HG03442 (cell line): ENCODE data around the gene MTF2.
"Not testable (repeated sequence)": the region's sequence is repeated elsewhere in the genome, so short reads cannot be mapped to it uniquely, and the experiment has no call there.

Source experiments
- ATAC-seq: cut with Tn5 transposase; IDR thresholded peaks from one replicate; pipeline ENCODE4 v1.9.1; 2021; ENCODE audit warnings: mild to moderate bottlenecking, moderate library complexity; ENCODE audit not compliant: unreplicated experiment

Gene MTF2

DNA sequence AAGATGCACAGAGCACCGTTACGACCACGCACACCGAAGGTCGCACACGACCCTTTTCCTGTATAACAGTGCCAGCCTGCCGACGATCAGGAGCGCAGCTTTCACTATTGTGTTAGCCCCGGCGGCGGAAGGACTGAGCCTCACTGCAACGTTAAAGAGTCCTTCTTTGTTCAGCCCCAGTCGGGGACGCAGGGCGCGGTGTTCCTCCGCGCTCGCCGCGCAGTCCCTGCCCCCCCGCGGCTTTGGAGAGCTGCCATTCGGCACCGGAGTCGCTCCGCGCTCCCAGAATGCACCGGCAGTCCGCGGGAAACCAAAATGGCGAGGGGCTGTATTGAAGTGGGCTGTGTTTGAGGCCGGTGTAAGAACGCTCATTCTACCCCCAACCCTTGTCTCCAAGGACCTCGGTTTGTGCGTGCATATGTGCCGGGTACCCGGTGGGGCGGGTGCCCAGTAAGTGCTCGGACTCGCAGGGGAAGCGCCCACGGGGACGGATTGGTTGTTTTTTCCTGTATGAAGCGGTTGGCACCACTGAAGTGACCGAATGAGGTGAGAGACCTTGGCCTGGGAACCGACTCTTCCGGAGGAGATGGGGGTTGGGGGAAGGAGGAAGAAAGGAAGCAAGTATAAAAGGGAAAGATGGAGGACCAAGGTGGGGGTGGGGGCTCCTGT lies at the start of gene MTF2:
Gene MTF2, plus strand, starts transcription at position 298 of the 669 bp plus-strand sequence. Its CDS starts 244 bp downstream, at position 542.
- peak; percentile 72 for ATAC-seq

DNA sequence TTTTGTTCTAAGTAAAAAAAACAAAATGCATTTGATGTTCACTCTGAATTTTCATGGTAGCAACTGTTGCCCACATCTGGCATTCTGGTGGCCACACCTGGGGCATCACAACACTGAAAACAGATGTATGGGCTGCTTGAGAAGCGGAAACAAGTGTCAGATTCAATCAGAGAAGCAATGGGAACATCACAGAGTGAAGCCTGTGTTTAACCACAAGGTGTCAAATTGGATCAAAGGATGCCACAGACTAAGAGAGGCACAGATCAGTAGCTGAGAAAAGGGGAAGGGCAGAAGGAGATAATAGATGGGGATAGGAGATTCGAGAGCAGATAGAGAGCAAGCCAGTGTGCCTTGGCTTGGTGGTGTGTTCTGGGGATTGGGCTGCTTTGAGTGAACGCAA lies 49.8 kb upstream of the MTF2 start:
- no peak for ATAC-seq

DNA sequence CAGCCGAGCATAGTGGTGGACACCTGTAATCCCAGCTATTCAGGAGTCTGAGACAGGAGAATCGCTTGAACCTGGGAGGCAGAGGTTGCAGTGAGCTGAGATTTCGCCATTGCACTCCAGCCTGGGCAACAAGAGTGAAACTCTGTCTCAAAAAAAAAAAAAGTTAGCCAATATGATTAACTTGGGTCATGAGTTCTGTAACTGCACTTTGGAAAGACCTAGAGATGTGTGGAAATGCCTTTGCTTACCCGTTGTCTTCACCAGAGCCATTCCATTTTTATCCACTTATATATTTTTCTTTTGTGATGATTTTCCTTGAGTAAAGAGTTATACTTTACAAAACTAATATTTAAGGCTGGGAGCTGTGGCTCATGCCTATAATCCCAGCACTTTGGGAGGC lies 48.9 kb upstream of the MTF2 start:
- not testable (repeated sequence) for ATAC-seq

DNA sequence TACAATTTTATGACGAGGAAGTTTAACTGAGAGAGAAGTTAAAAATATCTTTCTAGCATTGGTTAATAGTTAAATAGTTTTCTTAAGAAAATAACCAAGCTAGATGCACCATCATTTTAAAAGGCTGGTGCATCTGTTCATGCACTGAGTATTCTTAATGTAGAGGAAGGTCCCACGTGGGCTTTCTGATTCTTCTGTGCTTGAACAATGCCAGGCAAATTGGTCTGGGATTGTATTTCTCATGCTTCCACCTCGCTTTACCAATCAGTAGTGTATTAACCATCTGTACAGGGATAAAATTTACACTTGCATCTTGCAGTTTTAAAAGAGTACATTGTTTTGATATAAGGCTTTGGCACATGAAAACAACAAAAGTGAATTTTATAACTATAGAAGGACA lies 47.4 kb upstream of the MTF2 start:
- ATAC-seq = no peak

DNA sequence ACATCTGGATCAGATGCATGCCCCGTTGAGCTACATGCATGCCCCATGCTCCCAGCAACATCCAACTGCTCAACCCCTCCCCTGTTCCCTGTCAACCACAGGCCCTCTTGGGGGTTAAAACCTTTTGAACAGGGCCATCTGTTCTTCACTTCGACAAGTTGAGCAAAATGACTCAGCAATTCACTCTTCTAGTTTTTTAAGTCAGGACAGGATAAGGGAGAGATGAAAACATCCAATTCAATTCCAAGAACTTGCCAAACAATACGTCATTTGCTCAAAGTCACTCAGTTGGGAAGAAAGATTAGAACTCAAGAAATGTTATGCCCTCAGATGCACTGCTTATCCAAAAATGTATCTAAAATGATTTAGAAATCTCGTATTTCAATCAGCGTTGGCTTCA lies 46.1 kb upstream of the MTF2 start:
- peak; percentile 70 for ATAC-seq

DNA sequence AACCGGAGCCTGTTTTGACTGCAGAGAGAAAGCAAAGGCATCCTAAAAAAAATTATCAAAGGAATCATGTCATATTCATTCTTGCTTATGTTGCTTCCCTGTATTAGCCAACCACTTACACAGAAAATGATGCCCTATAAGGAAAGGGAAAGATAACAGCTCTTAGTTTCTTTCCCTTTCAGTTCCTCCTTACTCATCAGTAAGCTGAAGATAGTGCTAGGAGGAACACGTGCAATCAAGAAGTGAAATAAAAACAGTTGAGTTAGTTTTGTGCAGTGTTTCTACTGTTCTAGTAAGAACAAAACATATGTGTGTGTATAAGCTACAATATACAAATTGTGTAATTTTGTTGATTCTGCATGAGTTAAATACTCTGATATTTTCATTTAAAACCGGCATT lies 45.3 kb upstream of the MTF2 start:
- ATAC-seq = peak; percentile 77

DNA sequence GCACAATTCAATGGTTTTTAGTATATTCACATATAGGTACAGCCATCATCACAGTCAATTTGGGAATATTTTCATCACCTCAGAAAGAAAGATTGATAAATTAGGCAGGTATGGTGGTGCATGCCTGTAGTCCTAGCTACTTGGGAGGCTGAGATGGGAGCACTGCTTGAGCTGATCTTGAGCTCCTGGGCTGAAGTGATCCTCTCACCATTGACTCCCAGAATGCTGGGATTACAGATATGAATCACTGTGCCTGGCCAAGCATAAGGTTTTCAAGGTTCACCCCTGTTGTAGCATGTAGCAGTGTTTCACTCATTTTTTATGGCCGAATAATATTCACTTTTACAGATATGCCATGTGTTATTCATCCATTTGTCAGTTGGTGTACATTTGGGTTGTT lies 44.7 kb upstream of the MTF2 start:
- ATAC-seq = no peak

DNA sequence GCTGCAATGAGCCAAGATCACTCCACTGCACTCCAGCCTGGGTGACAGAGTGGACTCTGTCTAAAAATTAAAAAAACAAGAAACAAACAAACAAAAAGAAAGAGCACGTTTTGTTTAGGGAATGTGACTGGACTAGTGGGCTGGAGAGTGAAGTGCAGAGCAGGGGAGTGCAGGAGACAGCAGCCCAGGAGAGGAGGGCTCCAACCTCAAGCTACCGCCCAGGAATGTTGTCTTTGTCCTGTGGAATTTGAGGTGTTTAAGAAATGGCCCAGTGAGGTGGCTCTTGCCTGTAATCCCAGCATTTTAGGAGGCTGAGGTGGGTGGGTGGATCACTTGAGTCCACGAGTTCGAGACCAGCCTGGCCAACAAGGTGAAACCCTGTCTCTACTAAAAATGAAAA lies 42.4 kb upstream of the MTF2 start:
- ATAC-seq = no peak

DNA sequence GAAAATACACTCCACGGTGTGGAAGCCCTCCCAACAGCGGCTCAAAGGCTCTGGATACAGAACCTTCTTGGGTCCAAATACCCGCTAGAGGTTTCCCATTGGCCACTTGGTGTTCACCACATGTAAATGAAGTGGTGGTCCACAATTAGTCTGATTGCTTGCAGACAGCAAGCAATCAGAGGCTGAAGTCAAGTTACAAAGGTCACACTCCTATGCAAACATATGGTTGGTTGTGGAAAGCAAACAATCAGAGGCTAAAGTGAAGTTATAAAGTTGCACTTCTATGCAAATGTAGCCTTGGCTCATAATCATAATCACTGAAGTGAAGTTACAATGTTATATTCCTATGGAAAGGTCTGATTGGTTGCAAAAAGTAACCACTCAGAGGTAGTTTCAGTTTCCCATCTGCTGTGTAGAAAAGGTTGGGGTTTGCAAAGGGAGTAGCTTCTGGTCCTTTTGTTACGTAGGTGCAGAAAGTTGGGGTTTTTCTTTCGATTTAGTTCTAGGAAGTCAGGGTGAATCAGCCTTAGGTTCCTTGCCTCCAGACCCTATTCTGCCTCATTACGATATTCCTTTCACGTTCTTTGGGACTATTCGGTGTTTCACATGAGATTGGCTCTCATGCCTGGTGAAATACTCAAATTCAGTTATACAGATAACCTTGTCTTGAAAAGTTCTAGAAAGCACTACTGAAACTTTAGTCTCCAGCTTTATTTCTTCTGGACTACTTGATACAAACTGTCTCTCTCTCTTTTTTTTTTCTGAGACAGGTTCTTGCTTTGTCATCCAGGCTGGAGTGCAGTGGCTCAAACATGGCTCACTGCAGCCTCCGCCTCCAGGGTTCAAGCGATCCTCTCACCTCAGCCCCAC lies 36.7 kb upstream of the MTF2 start:
- peak; percentile 82 for ATAC-seq

DNA sequence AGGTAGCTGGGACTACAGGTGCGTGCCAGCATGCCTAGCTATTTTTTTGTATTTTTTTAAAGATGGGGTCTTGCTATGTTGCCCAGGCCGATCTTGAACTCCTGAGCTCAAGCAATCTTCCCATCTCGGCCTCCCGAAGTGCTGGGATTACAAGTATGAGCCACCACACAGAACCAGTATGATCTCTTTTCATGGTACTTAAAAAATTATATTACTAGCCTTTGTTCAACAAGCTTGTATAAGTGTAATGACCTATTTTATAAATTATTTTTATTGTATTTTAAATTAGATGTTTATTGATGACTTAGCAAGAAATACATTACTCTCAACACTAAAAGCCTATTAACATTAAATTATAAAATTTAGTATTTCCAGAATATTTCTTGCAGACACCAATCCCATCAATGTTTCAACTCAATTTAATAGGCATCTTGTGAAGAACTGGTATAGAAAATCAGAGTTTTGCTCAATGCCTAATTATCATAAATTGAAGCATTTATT lies 36.0 kb upstream of the MTF2 start:
- ATAC-seq = no peak

DNA sequence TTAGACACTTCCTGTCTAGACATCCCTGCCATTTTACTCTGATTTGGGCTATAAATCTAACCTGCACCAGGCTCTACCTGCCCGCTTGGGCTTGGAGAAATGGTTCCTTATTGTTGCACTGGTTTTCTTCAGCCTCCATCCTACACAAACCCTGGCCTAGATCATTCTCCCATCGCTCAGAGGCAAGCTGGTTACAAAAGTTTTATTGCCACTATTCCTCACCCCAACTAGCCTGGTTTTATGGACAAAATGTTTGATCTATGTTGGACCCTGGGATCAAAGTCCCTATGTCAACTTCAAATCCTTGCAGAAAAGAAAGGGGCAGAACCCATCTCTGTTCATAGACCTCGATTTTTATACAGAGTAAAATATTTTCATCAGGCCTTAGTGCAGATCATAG lies 31.5 kb upstream of the MTF2 start:
- ATAC-seq = no peak

DNA sequence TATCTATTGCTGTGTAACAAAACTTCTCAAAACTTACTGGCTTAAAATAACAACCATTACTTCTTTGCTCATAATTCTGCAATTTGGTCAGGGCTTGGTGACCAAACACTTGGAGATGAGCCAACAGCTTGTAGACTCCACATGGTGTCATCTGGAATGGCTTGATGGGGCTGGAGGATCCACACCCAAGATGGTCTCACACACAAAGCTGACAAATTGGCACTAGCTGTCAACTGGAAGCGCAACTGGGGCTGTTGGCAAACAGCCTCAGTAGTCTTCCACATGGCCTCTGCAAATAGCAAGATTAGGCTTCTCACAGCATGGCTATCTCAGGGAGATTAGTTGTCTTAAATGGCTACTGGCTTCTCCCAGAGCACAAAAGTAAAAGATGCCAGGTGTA lies 27.1 kb upstream of the MTF2 start:
- no peak for ATAC-seq

DNA sequence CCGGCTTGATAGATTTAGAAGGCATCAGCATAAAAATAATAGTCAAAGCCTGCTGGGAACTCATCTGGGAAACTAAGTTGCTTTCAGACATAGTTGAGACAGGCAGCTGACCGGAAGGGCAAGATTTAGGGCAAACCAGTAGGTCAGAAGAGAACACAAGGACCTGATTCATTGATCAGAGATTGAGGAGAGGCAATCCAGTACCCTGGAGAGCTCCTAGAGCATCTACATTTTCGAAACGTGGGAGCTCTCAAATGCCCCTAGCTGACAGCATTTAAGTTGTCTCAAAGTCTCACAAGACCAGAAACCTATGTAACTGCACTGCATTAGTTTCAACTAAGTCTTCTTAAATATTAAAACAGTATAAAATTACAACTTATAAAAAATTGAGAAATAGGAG lies 22.9 kb upstream of the MTF2 start:
- no peak for ATAC-seq

DNA sequence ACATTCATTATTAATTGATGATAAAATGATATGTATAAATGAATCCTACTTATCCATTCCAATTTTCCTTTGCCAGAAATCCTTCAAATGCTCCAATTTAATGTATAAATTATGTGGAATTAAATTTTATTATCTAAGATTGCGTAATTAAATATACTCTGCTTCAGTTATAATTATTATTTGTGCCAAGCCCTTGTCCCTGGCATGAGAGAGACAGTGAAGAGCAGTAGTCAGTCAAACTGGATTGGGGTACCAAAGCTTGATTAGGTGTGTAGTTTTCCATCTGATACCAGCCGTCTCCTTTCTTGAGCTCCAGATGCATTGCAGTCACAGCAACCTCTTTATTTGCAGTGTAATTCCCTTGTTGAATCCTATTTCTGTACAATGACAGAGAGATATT lies 22.4 kb upstream of the MTF2 start:
- no peak for ATAC-seq

DNA sequence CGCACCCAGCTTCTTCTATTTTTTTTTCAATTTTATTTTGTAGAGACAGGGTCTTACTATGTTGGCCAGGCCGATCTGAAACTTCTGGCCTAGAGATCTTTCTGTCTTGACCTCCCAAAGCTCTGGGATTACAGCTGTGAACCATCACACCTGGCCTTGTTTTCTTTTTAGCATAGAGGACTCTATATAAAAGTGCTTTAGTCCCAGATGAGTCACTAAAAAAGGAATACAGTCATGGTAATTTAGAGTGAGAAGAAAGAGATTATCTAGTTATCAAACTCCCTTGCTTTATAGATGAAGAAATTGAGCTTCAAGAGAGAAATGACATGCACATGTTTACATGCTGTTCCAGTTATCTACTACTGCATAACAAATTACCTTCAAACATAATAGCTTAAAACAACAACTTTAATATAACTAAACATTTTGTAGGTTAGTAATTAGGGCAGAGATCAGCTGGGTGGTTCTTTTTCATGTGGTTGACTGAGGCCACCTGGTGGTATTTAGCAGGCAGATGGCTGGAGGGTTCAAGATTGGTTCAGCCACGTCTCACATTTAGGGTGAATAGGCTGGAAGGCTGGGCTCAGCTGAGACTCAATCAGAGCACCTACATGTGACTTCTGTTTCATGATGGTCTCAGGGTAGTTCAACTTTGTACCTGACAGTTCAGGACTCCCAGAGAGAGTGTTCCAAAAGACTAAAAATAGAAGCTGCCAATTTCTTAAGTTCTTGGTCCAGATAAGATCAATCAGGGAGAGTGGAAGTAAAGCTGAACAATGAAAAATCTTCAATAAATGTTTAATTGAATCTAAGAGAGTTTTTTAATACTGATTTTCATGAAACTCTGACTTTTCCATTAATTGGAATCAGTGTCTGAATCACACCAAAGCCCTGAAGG lies 16.9 kb upstream of the MTF2 start:
- ATAC-seq = peak; percentile 60

DNA sequence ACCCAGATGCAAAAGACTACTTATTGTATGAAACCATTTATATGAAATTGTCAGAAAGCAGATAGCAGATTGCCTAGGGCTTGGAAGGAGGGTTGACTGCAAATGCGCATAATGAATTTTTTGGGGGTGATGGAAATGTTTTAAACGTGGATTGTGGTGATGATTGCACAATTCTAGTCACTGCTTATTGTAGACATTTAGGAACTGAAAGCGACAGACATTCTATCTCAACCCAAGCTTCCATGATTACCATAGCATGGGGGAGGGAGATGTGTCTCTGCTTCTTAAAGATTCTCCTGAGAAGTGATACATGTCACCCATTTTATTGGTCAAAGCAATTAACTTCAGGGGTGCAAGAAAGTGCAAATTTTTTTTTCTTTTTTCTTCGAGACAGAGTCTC lies 2.8 kb upstream of the MTF2 start:
- ATAC-seq = no peak

DNA sequence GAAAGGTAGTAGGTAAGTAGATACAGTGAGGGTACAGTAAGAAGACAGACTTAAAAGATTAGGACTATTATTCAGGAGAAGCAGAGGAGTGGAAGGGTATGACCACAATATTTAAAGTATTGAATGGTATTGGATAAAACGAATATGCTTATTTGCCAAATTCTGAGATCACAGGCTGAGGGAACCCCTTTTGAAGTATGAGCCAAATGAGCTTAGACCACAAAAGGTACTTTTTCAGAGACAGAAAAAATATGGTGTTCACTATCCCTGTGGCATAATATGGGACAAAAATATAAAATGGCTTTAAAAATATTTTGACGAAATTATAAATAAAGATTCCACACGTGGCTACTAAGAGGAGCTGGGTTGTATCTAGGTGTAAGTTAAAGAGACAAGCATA lies 880 bp upstream of the MTF2 start:
- no peak for ATAC-seq

DNA sequence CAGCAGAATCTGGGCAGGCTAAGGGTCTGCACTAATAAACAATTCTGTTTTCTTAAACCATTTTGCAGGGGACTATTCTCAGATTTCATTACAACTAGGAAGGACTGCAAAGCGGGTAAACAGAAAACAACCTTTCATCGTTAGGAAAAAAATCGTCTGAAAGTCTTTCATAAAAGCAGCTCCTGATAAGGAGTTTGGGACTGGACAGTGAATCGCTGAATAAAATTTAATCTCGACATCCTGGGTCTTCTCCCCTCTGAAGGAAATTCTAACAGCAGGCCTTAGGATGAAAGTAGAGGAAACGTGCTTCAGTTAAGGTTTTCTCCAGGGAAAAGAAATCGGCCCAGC lies 471 bp upstream of the MTF2 start:
- ATAC-seq = no peak

DNA sequence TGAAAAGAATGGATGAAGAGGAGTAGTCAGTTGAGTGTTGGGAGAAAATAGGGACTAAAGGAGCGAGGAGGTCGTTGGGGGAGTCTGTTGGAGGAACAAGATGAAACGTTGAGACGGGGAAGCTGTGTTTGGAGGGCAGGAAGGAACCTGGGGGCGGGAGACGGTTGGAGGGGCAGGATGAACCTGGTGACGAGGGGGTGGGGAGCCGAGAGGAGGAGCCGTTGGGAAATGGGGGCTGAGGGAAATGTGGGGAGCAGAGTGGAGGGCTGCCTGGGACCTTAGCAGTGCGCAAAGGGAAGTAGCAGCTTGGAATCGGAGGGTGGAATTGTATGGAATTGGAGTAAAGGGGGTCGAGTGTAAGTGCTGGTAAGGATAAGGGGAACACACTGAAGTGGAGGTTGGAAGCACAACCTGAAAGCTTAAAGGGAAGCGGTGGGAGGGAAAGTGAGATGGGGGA lies 630 bp downstream of the MTF2 start:
- no peak for ATAC-seq

DNA sequence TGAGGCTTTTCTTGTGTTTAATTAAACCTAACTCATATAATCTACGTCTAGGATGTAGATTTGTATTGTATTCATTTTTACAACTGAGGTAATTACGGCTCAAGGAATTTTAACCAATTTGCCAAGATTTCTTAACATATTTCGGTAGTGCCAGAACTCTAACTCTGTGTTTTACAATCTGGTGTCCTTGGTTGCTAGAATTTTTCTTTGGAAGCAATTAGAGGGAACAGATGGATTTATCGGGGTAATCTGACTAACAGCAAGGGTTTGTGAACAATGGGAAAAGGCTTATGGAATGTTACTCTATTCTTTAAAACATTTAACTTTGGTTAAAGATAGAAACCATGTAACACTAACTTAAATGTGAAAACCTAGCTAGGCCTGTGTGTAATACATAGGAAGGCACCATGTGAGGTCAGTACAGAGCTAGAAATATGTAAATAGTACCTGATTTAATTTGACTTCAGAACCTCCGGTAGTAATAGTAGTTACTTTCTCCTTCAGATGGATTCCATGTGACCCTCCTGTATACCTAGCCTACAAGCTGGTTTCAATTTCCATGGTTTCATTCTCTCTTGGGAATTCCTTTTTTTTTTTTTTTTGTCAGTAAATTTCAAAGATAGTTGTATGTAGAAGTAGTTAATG lies 1.2 kb downstream of the MTF2 start:
- peak; percentile 63 for ATAC-seq

DNA sequence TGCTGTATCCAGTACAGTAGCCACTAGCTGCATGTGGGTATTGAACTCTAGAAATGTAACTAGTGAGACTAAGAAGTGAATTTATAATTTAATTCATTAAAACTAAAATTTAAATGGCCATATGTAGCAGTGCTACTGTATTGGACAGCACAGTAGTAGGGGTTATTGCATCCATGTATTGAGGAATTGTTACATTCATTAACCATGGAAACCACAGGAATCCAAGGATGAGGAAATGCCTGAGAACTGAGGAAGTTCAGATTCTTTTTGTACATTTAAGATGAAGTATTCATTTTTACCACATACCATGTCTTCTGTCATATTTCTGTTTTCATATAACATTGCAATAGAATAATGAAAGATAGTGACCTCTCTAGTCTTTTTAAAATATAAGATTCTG lies 2.6 kb downstream of the MTF2 start:
- ATAC-seq = no peak
